HCT116 (cell line): ENCODE data around the gene GABBR2. TPM values are rescaled to one million over a fixed set of nuclear protein-coding genes. Genes with fewer than 3 reads are reported as not detected.

Source experiments
- ATAC-seq: fragments of 200-7000 bp; cut with Tn5 transposase; 2 replicates; pipeline ENCODE4 v1.9.1; 2020; ENCODE audit warnings: mild to moderate bottlenecking, moderate library complexity
- BruUV-seq: library from RNA; stranded (reverse); fragments of 400-500 nt; replicated peaks from 2 replicates; lab custom pipeline; 2021; lab: Mats Ljungman, UMichigan
- CTCF ChIA-PET: fragments of 300-600 bp; sonication (Branson Sonifier 250); formaldehyde crosslinking; loops from one replicate; lab custom pipeline; 2021; ENCODE audit warnings: antibody characterized with exemption; lab: Charles Lee
- POLR2A ChIA-PET: fragments of 300-600, 350-600 bp; sonication (Branson Sonifier 250); formaldehyde crosslinking; loops from one replicate; lab custom pipeline; 2021; ENCODE audit warnings: antibody characterized with exemption; lab: Charles Lee
- RAD21 ChIA-PET, 2 experiments: fragments of 300-600 bp; sonication (Branson Sonifier 250); formaldehyde crosslinking; loops; one replicate each; lab custom pipeline; 2023; ENCODE audit warnings: low total read pairs in 2 of 2; ENCODE audit not compliant: uncharacterized antibody in 2 of 2, unreplicated experiment in 2 of 2, low non-redundant PET in 1 of 2; lab: Charles Lee
- DNase-seq: peaks from one replicate; pipeline ENCODE4 v3.0.0-alpha.2; 2010; ENCODE audit warnings: low read depth, low spot score
- H2AFZ ChIP-seq: fragments of 200-600 bp; shearing (Covaris generic), sonication (generic); 2 replicates; pipeline ENCODE4 v1.6.1; 2017; ENCODE audit warnings: low read depth, mixed run types, mixed read lengths, antibody characterized with exemption, low read length; ENCODE audit not compliant: poor library complexity, severe bottlenecking
- H3K27ac ChIP-seq: 2 replicates; pipeline ENCODE4 v1.5.1; 2012; ENCODE audit warnings: low read depth, low read length
- H3K27me3 ChIP-seq: fragments of 200-600 bp; sonication (generic); 2 replicates; pipeline ENCODE4 v1.6.1; 2016; ENCODE audit warnings: mixed run types, low read length, mixed read lengths; ENCODE audit not compliant: insufficient read depth
- H3K36me3 ChIP-seq, 2 experiments: fragments of 200-500 bp in 1 of 2; fragments of 200-600 bp in 1 of 2; sonication (Bioruptor generic) in 1 of 2; sonication (generic) in 1 of 2; 2 replicates each; pipeline versions ENCODE4 v1.5.1 to v1.6.1; 2014 to 2016; ENCODE audit warnings: low read length in 2 of 2, inconsistent platforms in 1 of 2, mixed read lengths in 1 of 2, mixed run types in 1 of 2; ENCODE audit not compliant: insufficient read depth in 2 of 2, control insufficient read depth in 1 of 2
- H3K4me1 ChIP-seq, 2 experiments: fragments of 200-600 bp in 1 of 2; sonication (generic) in 1 of 2; 2 replicates each; pipeline versions ENCODE4 v1.5.1 to v1.6.1; 2012 to 2017; ENCODE audit warnings: low read length in 2 of 2, inconsistent platforms in 1 of 2, mild to moderate bottlenecking in 1 of 2, mixed read lengths in 1 of 2, mixed run types in 1 of 2, moderate library complexity in 1 of 2; ENCODE audit not compliant: insufficient read depth in 2 of 2, control insufficient read depth in 1 of 2
- H3K4me2 ChIP-seq: fragments of 200-600 bp; sonication (generic); 2 replicates; pipeline ENCODE4 v1.6.1; 2017; ENCODE audit warnings: mixed run types, low read length, mixed read lengths
- H3K4me3 ChIP-seq, 2 experiments: fragments of 200-600 bp in 1 of 2; sonication (generic) in 1 of 2; replicated peaks in 1 of 2; 2 replicates each; pipeline ENCODE4 v1.5.1; 2011 to 2016; ENCODE audit warnings: low read length in 2 of 2, control low read depth in 1 of 2, low read depth in 1 of 2, mild to moderate bottlenecking in 1 of 2, mixed read lengths in 1 of 2, mixed run types in 1 of 2
- H3K79me2 ChIP-seq: fragments of 200-600 bp; sonication (generic); 2 replicates; pipeline ENCODE4 v1.6.1; 2017; ENCODE audit warnings: mild to moderate bottlenecking, mixed run types, low read length, moderate library complexity, mixed read lengths; ENCODE audit not compliant: insufficient read depth
- H3K9ac ChIP-seq: fragments of 200-600 bp; sonication (generic); 2 replicates; pipeline ENCODE4 v1.6.1; 2016; ENCODE audit warnings: low read length, mixed read lengths
- H3K9me2 ChIP-seq: fragments of 200-600 bp; sonication (generic), shearing (Covaris generic); 2 replicates; pipeline ENCODE4 v1.6.1; 2017; ENCODE audit warnings: mixed run types, mild to moderate bottlenecking, moderate library complexity; ENCODE audit not compliant: insufficient read depth
- H3K9me3 ChIP-seq, 2 experiments: fragments of 200-500 bp in 1 of 2; fragments of 200-600 bp in 1 of 2; sonication (Bioruptor generic) in 1 of 2; sonication (generic) in 1 of 2; 2 replicates each; pipeline ENCODE4 v1.6.1; 2014 to 2017; ENCODE audit warnings: low read length in 2 of 2, mixed read lengths in 2 of 2, inconsistent platforms in 1 of 2, low read depth in 1 of 2, mild to moderate bottlenecking in 1 of 2, mixed run types in 1 of 2, moderate library complexity in 1 of 2; ENCODE audit not compliant: control insufficient read depth in 1 of 2, insufficient read depth in 1 of 2
- H4K20me1 ChIP-seq: fragments of 200-600 bp; sonication (generic), shearing (Covaris generic); 2 replicates; pipeline ENCODE4 v1.6.1; 2017; ENCODE audit warnings: mixed run types, mild to moderate bottlenecking, moderate library complexity; ENCODE audit not compliant: insufficient read depth
- EGR1 ChIP-seq: IDR thresholded peaks from 2 replicates; pipeline ENCODE4 v1.6.1; 2012; ENCODE audit warnings: low read depth
- EZH2 ChIP-seq: fragments of 200-600 bp; sonication (generic); IDR thresholded peaks from 2 replicates; pipeline ENCODE4 v1.6.1; 2017; ENCODE audit warnings: antibody characterized with exemption, mixed run types
- EZH2phosphoT487 ChIP-seq: fragments of 200-600 bp; IDR thresholded peaks from 2 replicates; pipeline ENCODE4 v1.6.1; 2018; ENCODE audit warnings: antibody characterized with exemption, borderline replicate concordance
- JUND ChIP-seq: IDR thresholded peaks from 2 replicates; pipeline ENCODE4 v1.6.1; 2012
- MAX ChIP-seq: IDR thresholded peaks from 2 replicates; pipeline ENCODE4 v1.6.1; 2012
- SP1 ChIP-seq: IDR thresholded peaks from 2 replicates; pipeline ENCODE4 v1.6.1; 2012; ENCODE audit warnings: low read depth
- SRF ChIP-seq: IDR thresholded peaks from 2 replicates; pipeline ENCODE4 v1.6.1; 2012; ENCODE audit warnings: low read depth
- TCF7L2 ChIP-seq: IDR thresholded peaks from 2 replicates; pipeline ENCODE4 v1.7.0; 2011; ENCODE audit warnings: borderline replicate concordance, inconsistent platforms; ENCODE audit not compliant: insufficient read depth, insufficient read length; ENCODE audit errors: extremely low read depth
- YY1 ChIP-seq: IDR thresholded peaks from 2 replicates; pipeline ENCODE4 v1.6.1; 2011; ENCODE audit warnings: low read length, low read depth, moderate library complexity, mild to moderate bottlenecking; ENCODE audit not compliant: insufficient replicate concordance; ENCODE audit errors: extremely low read depth
- intact Hi-C: fragments of 100-400 bp; cut with micrococcal nuclease; formaldehyde crosslinking; loops from 2 replicates; pipeline ENCODE4 v1.10.0; 2022
- total RNA-seq: library from RNA; stranded (reverse); gene quantifications from one replicate; pipeline ENCODE4 v1.2.1, GENCODE V29; 2021; ENCODE audit not compliant: unreplicated experiment
- TF ChIP-seq, protein P1 (sequence below): IDR thresholded peaks from 2 replicates; pipeline ENCODE4 v1.6.1; 2011; ENCODE audit warnings: mild to moderate bottlenecking, low read length, moderate library complexity; ENCODE audit not compliant: insufficient replicate concordance; ENCODE audit errors: extremely low read depth
- TF ChIP-seq, protein P2 (sequence below), 3 experiments: fragments of 200-600 bp in 1 of 3; sonication (generic) in 1 of 3; IDR thresholded peaks in 2 of 3; conservative IDR thresholded peaks in 1 of 3; 2 replicates each; pipeline ENCODE4 v1.5.1; 2012 to 2017; ENCODE audit warnings: low read depth in 2 of 3, low read length in 2 of 3, antibody characterized with exemption in 1 of 3, borderline replicate concordance in 1 of 3, control low read depth in 1 of 3, mild to moderate bottlenecking in 1 of 3, mixed read lengths in 1 of 3, mixed run types in 1 of 3, moderate library complexity in 1 of 3; ENCODE audit not compliant: insufficient read depth in 1 of 3
- TF ChIP-seq, protein P3 (sequence below): IDR thresholded peaks from 2 replicates; pipeline ENCODE4 v1.6.1; 2012
- TF ChIP-seq, protein P4 (sequence below): IDR thresholded peaks from 2 replicates; pipeline ENCODE4 v1.6.1; 2012; ENCODE audit warnings: low read depth

Gene GABBR2
- total RNA-seq, 1 experiment from 2014 or later, result 0.15 TPM

DNA sequence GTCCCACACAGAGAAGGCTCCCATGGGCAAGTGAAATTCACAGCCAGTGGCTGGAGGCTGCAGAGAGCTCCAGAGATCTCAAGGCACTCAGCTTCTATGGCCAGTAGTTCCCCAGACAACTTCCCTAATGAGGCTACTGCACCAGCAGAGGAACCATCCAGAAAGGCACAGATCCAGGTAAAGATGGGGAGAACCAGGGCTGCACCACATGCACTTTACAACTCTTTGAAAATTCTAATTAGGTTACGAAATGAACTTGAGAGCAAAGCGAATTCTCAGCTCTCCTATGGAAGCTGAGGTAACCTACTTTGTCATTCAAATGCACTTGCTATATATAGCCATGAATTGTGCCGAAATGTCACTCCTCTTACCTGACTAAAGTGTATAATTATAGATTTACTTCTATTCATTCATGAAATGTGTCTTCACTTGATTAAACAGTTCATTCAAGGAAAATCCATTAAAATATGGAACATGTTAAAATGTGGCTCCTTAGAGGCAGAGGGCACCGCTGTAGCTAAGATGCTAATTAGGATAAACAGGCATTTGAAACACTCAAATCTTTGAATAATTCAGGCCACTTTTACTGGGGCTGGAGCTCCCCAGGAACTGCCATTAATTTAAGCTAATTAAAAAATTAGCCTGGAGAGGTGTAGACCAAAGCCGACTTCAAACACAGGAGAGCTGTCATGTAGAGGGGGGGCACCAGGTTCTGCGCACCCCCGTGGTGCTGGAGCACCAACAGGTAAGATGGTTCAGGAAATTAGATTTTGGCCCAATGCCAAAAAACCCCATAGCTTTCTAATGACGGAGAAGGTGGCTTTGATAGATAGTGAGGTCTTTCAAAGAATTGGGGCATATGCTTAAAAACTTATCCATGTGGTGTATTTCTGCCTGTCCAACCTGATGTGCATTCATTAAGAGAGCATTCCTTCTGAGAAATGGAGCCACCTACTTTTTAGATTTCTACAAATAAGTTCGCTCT is 204.1 kb downstream of the GABBR2 start:
- ChIA-PET POLR2A (no interaction called here), CTCF (no interaction called here), RAD21 (no interaction called here)
- Histone ChIP-seq H4K20me1 (no peaks in the 10 kb centered on the region), H3K27ac (no peak overlapping the region), H3K79me2 (no peaks in the 10 kb centered on the region), H3K9ac (no peak overlapping the region), H2AFZ (no peak overlapping the region), H3K9me2 (no peaks in the 10 kb centered on the region), H3K4me3 (no peak overlapping the region), H3K4me2 (no peak overlapping the region)
- DNase-seq, result no peak
- BruUV-seq, result no TSS peak
- ATAC-seq, result no peak
- TF ChIP-seq, protein P1, sequence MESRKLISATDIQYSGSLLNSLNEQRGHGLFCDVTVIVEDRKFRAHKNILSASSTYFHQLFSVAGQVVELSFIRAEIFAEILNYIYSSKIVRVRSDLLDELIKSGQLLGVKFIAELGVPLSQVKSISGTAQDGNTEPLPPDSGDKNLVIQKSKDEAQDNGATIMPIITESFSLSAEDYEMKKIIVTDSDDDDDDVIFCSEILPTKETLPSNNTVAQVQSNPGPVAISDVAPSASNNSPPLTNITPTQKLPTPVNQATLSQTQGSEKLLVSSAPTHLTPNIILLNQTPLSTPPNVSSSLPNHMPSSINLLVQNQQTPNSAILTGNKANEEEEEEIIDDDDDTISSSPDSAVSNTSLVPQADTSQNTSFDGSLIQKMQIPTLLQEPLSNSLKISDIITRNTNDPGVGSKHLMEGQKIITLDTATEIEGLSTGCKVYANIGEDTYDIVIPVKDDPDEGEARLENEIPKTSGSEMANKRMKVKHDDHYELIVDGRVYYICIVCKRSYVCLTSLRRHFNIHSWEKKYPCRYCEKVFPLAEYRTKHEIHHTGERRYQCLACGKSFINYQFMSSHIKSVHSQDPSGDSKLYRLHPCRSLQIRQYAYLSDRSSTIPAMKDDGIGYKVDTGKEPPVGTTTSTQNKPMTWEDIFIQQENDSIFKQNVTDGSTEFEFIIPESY, result no peak
- no peak for TF ChIP-seq JUND
- TF ChIP-seq, protein P2, sequence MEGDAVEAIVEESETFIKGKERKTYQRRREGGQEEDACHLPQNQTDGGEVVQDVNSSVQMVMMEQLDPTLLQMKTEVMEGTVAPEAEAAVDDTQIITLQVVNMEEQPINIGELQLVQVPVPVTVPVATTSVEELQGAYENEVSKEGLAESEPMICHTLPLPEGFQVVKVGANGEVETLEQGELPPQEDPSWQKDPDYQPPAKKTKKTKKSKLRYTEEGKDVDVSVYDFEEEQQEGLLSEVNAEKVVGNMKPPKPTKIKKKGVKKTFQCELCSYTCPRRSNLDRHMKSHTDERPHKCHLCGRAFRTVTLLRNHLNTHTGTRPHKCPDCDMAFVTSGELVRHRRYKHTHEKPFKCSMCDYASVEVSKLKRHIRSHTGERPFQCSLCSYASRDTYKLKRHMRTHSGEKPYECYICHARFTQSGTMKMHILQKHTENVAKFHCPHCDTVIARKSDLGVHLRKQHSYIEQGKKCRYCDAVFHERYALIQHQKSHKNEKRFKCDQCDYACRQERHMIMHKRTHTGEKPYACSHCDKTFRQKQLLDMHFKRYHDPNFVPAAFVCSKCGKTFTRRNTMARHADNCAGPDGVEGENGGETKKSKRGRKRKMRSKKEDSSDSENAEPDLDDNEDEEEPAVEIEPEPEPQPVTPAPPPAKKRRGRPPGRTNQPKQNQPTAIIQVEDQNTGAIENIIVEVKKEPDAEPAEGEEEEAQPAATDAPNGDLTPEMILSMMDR (IDR thresholded peaks at IDR 0.05 in 2 of 3, conservative IDR thresholded peaks at IDR 0.05 in 1 of 3; ENCODE audit: borderline replicate concordance in 1 of 3, insufficient read depth in 1 of 3, low read depth in 2 of 3, low read length in 2 of 3), result no peak
- TF ChIP-seq YY1, result no peak
- no peak for TF ChIP-seq MAX
- TF ChIP-seq, protein P3, sequence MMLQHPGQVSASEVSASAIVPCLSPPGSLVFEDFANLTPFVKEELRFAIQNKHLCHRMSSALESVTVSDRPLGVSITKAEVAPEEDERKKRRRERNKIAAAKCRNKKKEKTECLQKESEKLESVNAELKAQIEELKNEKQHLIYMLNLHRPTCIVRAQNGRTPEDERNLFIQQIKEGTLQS, result no peak
- TF ChIP-seq, protein P4, sequence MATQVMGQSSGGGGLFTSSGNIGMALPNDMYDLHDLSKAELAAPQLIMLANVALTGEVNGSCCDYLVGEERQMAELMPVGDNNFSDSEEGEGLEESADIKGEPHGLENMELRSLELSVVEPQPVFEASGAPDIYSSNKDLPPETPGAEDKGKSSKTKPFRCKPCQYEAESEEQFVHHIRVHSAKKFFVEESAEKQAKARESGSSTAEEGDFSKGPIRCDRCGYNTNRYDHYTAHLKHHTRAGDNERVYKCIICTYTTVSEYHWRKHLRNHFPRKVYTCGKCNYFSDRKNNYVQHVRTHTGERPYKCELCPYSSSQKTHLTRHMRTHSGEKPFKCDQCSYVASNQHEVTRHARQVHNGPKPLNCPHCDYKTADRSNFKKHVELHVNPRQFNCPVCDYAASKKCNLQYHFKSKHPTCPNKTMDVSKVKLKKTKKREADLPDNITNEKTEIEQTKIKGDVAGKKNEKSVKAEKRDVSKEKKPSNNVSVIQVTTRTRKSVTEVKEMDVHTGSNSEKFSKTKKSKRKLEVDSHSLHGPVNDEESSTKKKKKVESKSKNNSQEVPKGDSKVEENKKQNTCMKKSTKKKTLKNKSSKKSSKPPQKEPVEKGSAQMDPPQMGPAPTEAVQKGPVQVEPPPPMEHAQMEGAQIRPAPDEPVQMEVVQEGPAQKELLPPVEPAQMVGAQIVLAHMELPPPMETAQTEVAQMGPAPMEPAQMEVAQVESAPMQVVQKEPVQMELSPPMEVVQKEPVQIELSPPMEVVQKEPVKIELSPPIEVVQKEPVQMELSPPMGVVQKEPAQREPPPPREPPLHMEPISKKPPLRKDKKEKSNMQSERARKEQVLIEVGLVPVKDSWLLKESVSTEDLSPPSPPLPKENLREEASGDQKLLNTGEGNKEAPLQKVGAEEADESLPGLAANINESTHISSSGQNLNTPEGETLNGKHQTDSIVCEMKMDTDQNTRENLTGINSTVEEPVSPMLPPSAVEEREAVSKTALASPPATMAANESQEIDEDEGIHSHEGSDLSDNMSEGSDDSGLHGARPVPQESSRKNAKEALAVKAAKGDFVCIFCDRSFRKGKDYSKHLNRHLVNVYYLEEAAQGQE, result no peak
- no peak for TF ChIP-seq SRF
- no peak for TF ChIP-seq TCF7L2
- no peak for TF ChIP-seq SP1
- no peak for TF ChIP-seq EZH2phosphoT487
- TF ChIP-seq EGR1, result no peak
- no peak for TF ChIP-seq EZH2
- TF ChIP-seq, all 23 proteins: peak for 0
- H3K9me3 ChIP-seq, result no peaks in the 10 kb centered on the region
- no peaks in the 10 kb centered on the region for H3K36me3 ChIP-seq
- peaks cover 5% of the 10 kb centered on the region; the same call in 1 of the 2 replicates for H3K27me3 ChIP-seq
- intact Hi-C loops, result no loop called here
- no peaks in the 10 kb centered on the region for H3K4me1 ChIP-seq
